ENCODE measurements around the gene JADE1. TPM values are rescaled to one million over a fixed set of nuclear protein-coding genes. Genes with fewer than 3 reads are reported as not detected.

The JADE1 gene
- total and polyA plus RNA-seq, 2 experiments from 2014 or later: 84.2 to 158 TPM

GRCh38 chr4:128871948-128872347 lies 62.4 kb downstream of the JADE1 start:
- Histone ChIP-seq H3K27ac (ENCODE audit: low read depth) (peak overlapping the region; percentile 43), H3K27me3 (ENCODE audit: insufficient read depth) (no peaks in the 10 kb centered on the region), H3K9me2 (ENCODE audit: insufficient read depth) (no peaks in the 10 kb centered on the region), H2AFZ (no peak overlapping the region), H3K4me2 (no peak overlapping the region), H4K20me1 (replicated peaks; ENCODE audit: insufficient read depth) (peaks cover 52% of the 10 kb centered on the region), H3K36me3 (ENCODE audit: insufficient read depth) (peaks cover 69% of the 10 kb centered on the region), H3K4me3 (no peak overlapping the region), H3K4me1 (ENCODE audit: insufficient read depth) (no peaks in the 10 kb centered on the region), H3F3A (replicated peaks; ENCODE audit: low read depth) (peaks cover 72% of the 10 kb centered on the region), H3K79me2 (replicated peaks; ENCODE audit: insufficient read depth) (peaks cover 28% of the 10 kb centered on the region)
- ATAC-seq (no peak), DNase-seq (ENCODE audit: low spot score) (no peak)
- H3K9me3 Mint-ChIP-seq: no peaks in the 10 kb centered on the region
- peaks cover 16% of the 10 kb centered on the region for H3K27me3 Mint-ChIP-seq (ENCODE audit: insufficient read depth, low read depth, poor library complexity)
- peaks cover 55% of the 10 kb centered on the region for H3K4me1 Mint-ChIP-seq
- TF ChIP-seq ETS1 (IDR thresholded peaks at IDR 0.05): no peak
- no peak for TF ChIP-seq NANOG (IDR thresholded peaks at IDR 0.05; ENCODE audit: borderline replicate concordance)
- H3K4me3 Mint-ChIP-seq: no peak overlapping the region
- H3K27ac Mint-ChIP-seq: peak overlapping the region; percentile 82
- peaks cover 72% of the 10 kb centered on the region for H3K36me3 Mint-ChIP-seq (ENCODE audit: low read depth)

GRCh38 chr4:128876200-128876599 lies 66.7 kb downstream of the JADE1 start:
- no peak for DNase-seq (ENCODE audit: low spot score)

More at GRCh38 chr4:128876200-128876599, 66.7 kb downstream of the JADE1 start:
- Histone ChIP-seq H3K4me1 (ENCODE audit: insufficient read depth) (no peaks in the 10 kb centered on the region), H3K27ac (ENCODE audit: low read depth) (peak overlapping the region; percentile 46; the same call in 1 of the 2 replicates), H3K36me3 (ENCODE audit: insufficient read depth) (peaks cover 27% of the 10 kb centered on the region), H3K4me2 (no peak overlapping the region), H3K79me2 (replicated peaks; ENCODE audit: insufficient read depth) (no peaks in the 10 kb centered on the region), H3K4me3 (no peak overlapping the region), H4K20me1 (replicated peaks; ENCODE audit: insufficient read depth) (peaks cover 17% of the 10 kb centered on the region), H3K27me3 (ENCODE audit: insufficient read depth) (no peaks in the 10 kb centered on the region), H3K9me2 (ENCODE audit: insufficient read depth) (no peaks in the 10 kb centered on the region), H3F3A (replicated peaks; ENCODE audit: low read depth) (peaks cover 42% of the 10 kb centered on the region), H2AFZ (no peak overlapping the region)
- H3K9me3 Mint-ChIP-seq: no peaks in the 10 kb centered on the region
- H3K36me3 Mint-ChIP-seq (ENCODE audit: low read depth): peaks cover 30% of the 10 kb centered on the region
- ATAC-seq: no peak
- TF ChIP-seq STAT1 (IDR thresholded peaks at IDR 0.05; ENCODE audit: unreplicated experiment): no peak
- no peak for TF ChIP-seq JUNB (IDR thresholded peaks at IDR 0.05; ENCODE audit: unreplicated experiment)
- no peak for TF ChIP-seq ZNF331 (CRISPR knock-in tag; IDR thresholded peaks at IDR 0.05; ENCODE audit: low read depth)
- no peak for TF ChIP-seq ZNF462 (CRISPR knock-in tag; IDR thresholded peaks at IDR 0.05)
- peak; percentile 50; the same call in 1 of the 2 replicates for TF ChIP-seq POLR2AphosphoS5 (IDR thresholded peaks at IDR 0.05; ENCODE audit: low read depth)
- no peak for TF ChIP-seq NANOG (IDR thresholded peaks at IDR 0.05; ENCODE audit: borderline replicate concordance)
- peaks cover 14% of the 10 kb centered on the region for H3K27me3 Mint-ChIP-seq (ENCODE audit: insufficient read depth, low read depth, poor library complexity)
- peak overlapping the region; percentile 36; the same call in 1 of the 2 replicates for H3K27ac Mint-ChIP-seq
- H3K4me1 Mint-ChIP-seq: peaks cover 34% of the 10 kb centered on the region
- H3K4me3 Mint-ChIP-seq: no peak overlapping the region

All from GM23338 (cell line).